ENCODE measurements around the gene PIP4K2C.

The PIP4K2C gene

GRCh38 chr12:57549203-57549908, 41.6 kb upstream of the PIP4K2C start:
- H3K9me3 ChIP-seq: no peaks in the 10 kb centered on the region
- H4K20me1 ChIP-seq: no peaks in the 10 kb centered on the region
- H3K4me3 ChIP-seq: no peak overlapping the region
- no peaks in the 10 kb centered on the region for H3K36me3 ChIP-seq
- H3K27me3 ChIP-seq: peaks cover 54% of the 10 kb centered on the region
- no peak overlapping the region for H3K4me2 ChIP-seq
- no peak overlapping the region for H3K27ac ChIP-seq
- peaks cover 40% of the 10 kb centered on the region for H3K4me1 ChIP-seq
- no peak for TF ChIP-seq Cebpa-rat (IDR thresholded peaks at IDR 0.05)
- no peak overlapping the region for H3K9ac ChIP-seq

- no peak within 1 kb of the TSS for H3K27ac ChIP-seq
- H4K20me1 ChIP-seq: no peaks in the 10 kb centered on the region
- no peaks in the 10 kb centered on the region for H3K9me3 ChIP-seq
- H3K4me3 ChIP-seq: no peak within 1 kb of the TSS
- peaks cover 54% of the 10 kb centered on the region for H3K27me3 ChIP-seq
- H3K4me1 ChIP-seq: peaks cover 33% of the 10 kb centered on the region
- H3K4me2 ChIP-seq: no peak within 1 kb of the TSS
- no peaks in the 10 kb centered on the region for H3K36me3 ChIP-seq
- no peak for TF ChIP-seq Cebpa-rat (IDR thresholded peaks at IDR 0.05)
- H3K9ac ChIP-seq: no peak within 1 kb of the TSS
Measured at GRCh38 chr12:57549909-57550640, 40.9 kb upstream of the PIP4K2C start, which contains the start of gene KIF5A. TSS of gene KIF5A (plus strand) at chr12:57550044. CDS start at chr12:57550272, 228 bp downstream.

- no peak overlapping the region for H3K9ac ChIP-seq
- peaks cover 54% of the 10 kb centered on the region for H3K27me3 ChIP-seq
- H3K9me3 ChIP-seq: no peaks in the 10 kb centered on the region
- TF ChIP-seq Cebpa-rat (IDR thresholded peaks at IDR 0.05): no peak
- no peak overlapping the region for H3K4me2 ChIP-seq
- no peaks in the 10 kb centered on the region for H4K20me1 ChIP-seq
- H3K36me3 ChIP-seq: no peaks in the 10 kb centered on the region
- H3K4me3 ChIP-seq: no peak overlapping the region
- peaks cover 24% of the 10 kb centered on the region for H3K4me1 ChIP-seq
- no peak overlapping the region for H3K27ac ChIP-seq
Measured at GRCh38 chr12:57550641-57551549, 40.1 kb upstream of the PIP4K2C start.

- no peak overlapping the region for H3K9ac ChIP-seq
- H3K4me3 ChIP-seq: no peak overlapping the region
- H3K36me3 ChIP-seq: no peaks in the 10 kb centered on the region
- no peak for TF ChIP-seq Cebpa-rat (IDR thresholded peaks at IDR 0.05)
- no peaks in the 10 kb centered on the region for H3K9me3 ChIP-seq
- peaks cover 54% of the 10 kb centered on the region for H3K27me3 ChIP-seq
- H4K20me1 ChIP-seq: no peaks in the 10 kb centered on the region
- no peak overlapping the region for H3K4me2 ChIP-seq
- H3K27ac ChIP-seq: no peak overlapping the region
- H3K4me1 ChIP-seq: peaks cover 18% of the 10 kb centered on the region
Measured at GRCh38 chr12:57551637-57552305, 39.2 kb upstream of the PIP4K2C start.

GRCh38 chr12:57552306-57552651, 38.7 kb upstream of the PIP4K2C start:
- Histone ChIP-seq H3K27ac (no peak overlapping the region), H3K4me3 (no peak overlapping the region), H3K27me3 (peaks cover 54% of the 10 kb centered on the region), H3K9me3 (no peaks in the 10 kb centered on the region), H3K36me3 (no peaks in the 10 kb centered on the region), H3K9ac (no peak overlapping the region), H3K4me1 (peaks cover 18% of the 10 kb centered on the region), H4K20me1 (no peaks in the 10 kb centered on the region), H3K4me2 (no peak overlapping the region)
- TF ChIP-seq Cebpa-rat (IDR thresholded peaks at IDR 0.05): no peak

GRCh38 chr12:57552835-57553313, 38.1 kb upstream of the PIP4K2C start:
- no peaks in the 10 kb centered on the region for H4K20me1 ChIP-seq
- no peak overlapping the region for H3K4me3 ChIP-seq
- no peak overlapping the region for H3K9ac ChIP-seq
- peak overlapping the region; percentile 64 for H3K4me2 ChIP-seq
- H3K4me1 ChIP-seq: peaks cover 18% of the 10 kb centered on the region
- no peak for TF ChIP-seq Cebpa-rat (IDR thresholded peaks at IDR 0.05)
- peaks cover 48% of the 10 kb centered on the region for H3K27me3 ChIP-seq
- H3K36me3 ChIP-seq: no peaks in the 10 kb centered on the region
- H3K9me3 ChIP-seq: no peaks in the 10 kb centered on the region
- H3K27ac ChIP-seq: no peak overlapping the region

- Histone ChIP-seq H3K27ac (no peak overlapping the region), H3K27me3 (peaks cover 41% of the 10 kb centered on the region), H3K4me1 (peaks cover 18% of the 10 kb centered on the region), H4K20me1 (no peaks in the 10 kb centered on the region), H3K4me3 (no peak overlapping the region), H3K4me2 (peak overlapping the region; percentile 64), H3K9ac (no peak overlapping the region), H3K36me3 (no peaks in the 10 kb centered on the region), H3K9me3 (no peaks in the 10 kb centered on the region)
- no peak for TF ChIP-seq Cebpa-rat (IDR thresholded peaks at IDR 0.05)
Measured at GRCh38 chr12:57553343-57554202, 37.4 kb upstream of the PIP4K2C start.

GRCh38 chr12:57554453-57554852, 36.5 kb upstream of the PIP4K2C start:
- no peak for TF ChIP-seq Cebpa-rat (IDR thresholded peaks at IDR 0.05)
- no peak overlapping the region for H3K4me2 ChIP-seq

More at GRCh38 chr12:57554453-57554852, 36.5 kb upstream of the PIP4K2C start:
- peaks cover 32% of the 10 kb centered on the region for H3K27me3 ChIP-seq
- H4K20me1 ChIP-seq: no peaks in the 10 kb centered on the region
- no peak overlapping the region for H3K9ac ChIP-seq
- H3K36me3 ChIP-seq: no peaks in the 10 kb centered on the region
- H3K4me3 ChIP-seq: no peak overlapping the region
- peaks cover 18% of the 10 kb centered on the region for H3K4me1 ChIP-seq
- H3K9me3 ChIP-seq: no peaks in the 10 kb centered on the region
- H3K27ac ChIP-seq: no peak overlapping the region
